Loucy (cell line): Measurements from ENCODE around the gene DOCK9.

Experiments
- H2AFZ ChIP-seq: fragments of 200-600 bp; sonication (generic); 2 replicates; pipeline ENCODE4 v1.6.0; 2016; ENCODE audit warnings: antibody characterized with exemption, mild to moderate bottlenecking, low read length, moderate library complexity
- H3F3A ChIP-seq: fragments of 200-600 bp; 2 replicates; pipeline ENCODE4 v1.6.0; 2016; ENCODE audit warnings: antibody characterized with exemption, low read depth, mild to moderate bottlenecking
- H3K27me3 ChIP-seq: fragments of 200-600 bp; sonication (generic); 2 replicates; pipeline ENCODE4 v1.6.1; 2014; ENCODE audit warnings: low read length, mild to moderate bottlenecking; ENCODE audit not compliant: insufficient read depth, poor library complexity, severe bottlenecking
- H3K36me3 ChIP-seq: fragments of 200-600 bp; sonication (generic); 2 replicates; pipeline ENCODE4 v1.6.1; 2016; ENCODE audit warnings: low read length; ENCODE audit not compliant: insufficient read depth
- H3K4me1 ChIP-seq: fragments of 200-600 bp; sonication (generic); 2 replicates; pipeline ENCODE4 v1.5.1; 2014; ENCODE audit warnings: low read length, mild to moderate bottlenecking; ENCODE audit not compliant: insufficient read depth, poor library complexity, severe bottlenecking
- H3K4me2 ChIP-seq: fragments of 200-600 bp; sonication (generic); 2 replicates; pipeline ENCODE4 v1.6.0; 2014; ENCODE audit warnings: antibody characterized with exemption, low read length, low read depth, mild to moderate bottlenecking; ENCODE audit not compliant: poor library complexity, severe bottlenecking
- H3K4me3 ChIP-seq: fragments of 200-600 bp; sonication (generic); 2 replicates; pipeline ENCODE4 v1.5.1; 2014; ENCODE audit warnings: low read length, mild to moderate bottlenecking, mixed read lengths; ENCODE audit not compliant: poor library complexity, severe bottlenecking
- H3K79me2 ChIP-seq: fragments of 200-600 bp; sonication (generic); 2 replicates; pipeline ENCODE4 v1.6.1; 2014; ENCODE audit warnings: low read length; ENCODE audit not compliant: insufficient read depth
- H3K9ac ChIP-seq: fragments of 200-600 bp; sonication (generic); 2 replicates; pipeline ENCODE4 v1.6.0; 2014; ENCODE audit warnings: mild to moderate bottlenecking, low read depth, low read length, moderate library complexity; ENCODE audit not compliant: poor library complexity, severe bottlenecking
- H3K9me2 ChIP-seq: fragments of 200-600 bp; sonication (generic); replicated peaks from 2 replicates; pipeline ENCODE4 v1.6.1; 2016; ENCODE audit warnings: low read depth, low read length, mixed read lengths
- H3K9me3 ChIP-seq: fragments of 200-600 bp; sonication (generic); 2 replicates; pipeline ENCODE4 v1.6.1; 2014; ENCODE audit warnings: mild to moderate bottlenecking, antibody characterized with exemption, low read length, low read depth; ENCODE audit not compliant: insufficient read depth
- H4K20me1 ChIP-seq: fragments of 200-600 bp; sonication (generic); 2 replicates; pipeline ENCODE4 v1.6.0; 2014; ENCODE audit warnings: antibody characterized with exemption, low read length, mild to moderate bottlenecking; ENCODE audit not compliant: insufficient read depth, poor library complexity, severe bottlenecking
- EZH2phosphoT487 ChIP-seq: fragments of 200-600 bp; IDR thresholded peaks from 2 replicates; pipeline ENCODE4 v1.6.1; 2018; ENCODE audit warnings: antibody characterized with exemption, mild to moderate bottlenecking, moderate library complexity, borderline replicate concordance
- TF ChIP-seq, protein P1 (sequence below): fragments of 200-600 bp; sonication (generic); conservative IDR thresholded peaks from 2 replicates; pipeline ENCODE4 v1.5.1; 2014; ENCODE audit warnings: mild to moderate bottlenecking, antibody characterized with exemption, low read length

DOCK9 gene

GRCh38 chr13:98826146-98826545 is 151.7 kb downstream of the DOCK9 start:
- no peak for TF ChIP-seq EZH2phosphoT487
- TF ChIP-seq, protein P1, sequence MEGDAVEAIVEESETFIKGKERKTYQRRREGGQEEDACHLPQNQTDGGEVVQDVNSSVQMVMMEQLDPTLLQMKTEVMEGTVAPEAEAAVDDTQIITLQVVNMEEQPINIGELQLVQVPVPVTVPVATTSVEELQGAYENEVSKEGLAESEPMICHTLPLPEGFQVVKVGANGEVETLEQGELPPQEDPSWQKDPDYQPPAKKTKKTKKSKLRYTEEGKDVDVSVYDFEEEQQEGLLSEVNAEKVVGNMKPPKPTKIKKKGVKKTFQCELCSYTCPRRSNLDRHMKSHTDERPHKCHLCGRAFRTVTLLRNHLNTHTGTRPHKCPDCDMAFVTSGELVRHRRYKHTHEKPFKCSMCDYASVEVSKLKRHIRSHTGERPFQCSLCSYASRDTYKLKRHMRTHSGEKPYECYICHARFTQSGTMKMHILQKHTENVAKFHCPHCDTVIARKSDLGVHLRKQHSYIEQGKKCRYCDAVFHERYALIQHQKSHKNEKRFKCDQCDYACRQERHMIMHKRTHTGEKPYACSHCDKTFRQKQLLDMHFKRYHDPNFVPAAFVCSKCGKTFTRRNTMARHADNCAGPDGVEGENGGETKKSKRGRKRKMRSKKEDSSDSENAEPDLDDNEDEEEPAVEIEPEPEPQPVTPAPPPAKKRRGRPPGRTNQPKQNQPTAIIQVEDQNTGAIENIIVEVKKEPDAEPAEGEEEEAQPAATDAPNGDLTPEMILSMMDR, result no peak
- Histone ChIP-seq H3K4me3 (no peak overlapping the region), H3K9me3 (no peaks in the 10 kb centered on the region), H3K79me2 (no peaks in the 10 kb centered on the region), H3K4me2 (no peak overlapping the region), H4K20me1 (no peaks in the 10 kb centered on the region), H3K9ac (no peak overlapping the region), H2AFZ (no peak overlapping the region), H3K27me3 (no peaks in the 10 kb centered on the region), H3K9me2 (no peaks in the 10 kb centered on the region), H3K36me3 (peaks cover 3% of the 10 kb centered on the region; the same call in 1 of the 2 replicates), H3K4me1 (peaks cover 8% of the 10 kb centered on the region), H3F3A (no peaks in the 10 kb centered on the region)

GRCh38 chr13:98825659-98826058 is 152.2 kb downstream of the DOCK9 start:
- Histone ChIP-seq H2AFZ (no peak overlapping the region), H3K9me3 (no peaks in the 10 kb centered on the region), H3K79me2 (no peaks in the 10 kb centered on the region), H3K4me3 (no peak overlapping the region), H3K36me3 (peaks cover 3% of the 10 kb centered on the region; the same call in 1 of the 2 replicates), H3F3A (no peaks in the 10 kb centered on the region), H3K4me1 (peaks cover 8% of the 10 kb centered on the region), H3K27me3 (no peaks in the 10 kb centered on the region), H3K9ac (no peak overlapping the region), H4K20me1 (no peaks in the 10 kb centered on the region), H3K9me2 (no peaks in the 10 kb centered on the region), H3K4me2 (no peak overlapping the region)
- TF ChIP-seq, protein P1, result no peak
- no peak for TF ChIP-seq EZH2phosphoT487

DNA sequence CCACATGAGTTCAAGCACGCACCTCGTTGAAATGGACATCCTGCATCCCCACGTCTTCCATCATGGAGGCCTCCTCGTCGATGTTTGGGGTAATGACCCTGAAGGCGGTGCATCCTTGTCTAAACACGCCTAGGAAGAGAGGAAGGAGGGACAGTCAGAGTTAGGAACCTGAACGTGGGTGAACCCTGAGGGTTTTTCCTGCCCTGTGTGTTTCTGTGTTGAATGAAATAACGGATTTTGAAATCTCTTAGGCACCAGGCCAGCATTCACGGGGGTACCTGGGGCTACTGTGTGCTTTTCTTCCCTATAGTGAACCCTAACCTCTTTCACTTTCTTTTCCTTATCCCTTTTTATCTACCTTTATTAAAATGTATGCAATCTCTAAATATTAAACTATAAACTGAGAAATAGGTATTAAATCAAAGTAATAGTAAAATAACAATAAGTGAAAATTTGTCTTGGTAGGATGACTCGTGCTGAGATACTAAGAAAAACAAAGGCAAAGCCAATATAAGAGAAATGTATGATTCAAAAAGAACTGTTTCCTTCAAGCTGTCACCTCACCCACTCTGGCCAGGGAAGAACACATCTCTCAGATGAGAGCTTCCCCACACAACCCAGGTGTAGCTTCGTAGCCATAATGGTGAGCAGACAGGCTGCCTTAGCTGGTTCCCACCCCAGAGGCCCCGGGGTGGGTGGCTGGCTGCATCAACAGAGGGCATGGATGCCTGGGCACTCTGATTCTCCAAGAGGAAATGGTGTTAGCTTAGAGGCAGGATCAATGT is 153.3 kb downstream of the DOCK9 start:
- no peak overlapping the region for H3K4me3 ChIP-seq
- no peaks in the 10 kb centered on the region for H3F3A ChIP-seq
- peaks cover 8% of the 10 kb centered on the region for H3K4me1 ChIP-seq
- H3K36me3 ChIP-seq, result peaks cover 3% of the 10 kb centered on the region; the same call in 1 of the 2 replicates
- H3K4me2 ChIP-seq, result no peak overlapping the region
- H3K9me2 ChIP-seq, result no peaks in the 10 kb centered on the region
- no peaks in the 10 kb centered on the region for H3K79me2 ChIP-seq
- no peak overlapping the region for H3K9ac ChIP-seq
- no peaks in the 10 kb centered on the region for H3K27me3 ChIP-seq
- TF ChIP-seq, protein P1, result no peak
- TF ChIP-seq EZH2phosphoT487, result no peak
- no peak overlapping the region for H2AFZ ChIP-seq
- H3K9me3 ChIP-seq, result no peaks in the 10 kb centered on the region
- no peaks in the 10 kb centered on the region for H4K20me1 ChIP-seq
